ENCODE data around the gene TCEAL2.
A peak's percentile ranks its signal among the peaks of the same experiment; 100 is the strongest.
"Not testable (repeated sequence)": the region's sequence is repeated elsewhere in the genome, so short reads cannot be mapped to it uniquely, and the experiment has no call there.

The TCEAL2 gene

GRCh38 chrX:102125436-102125835, at the start of gene TCEAL2:
Gene TCEAL2 (plus strand): TSS chrX:102125679. CDS start chrX:102126831, 1,152 bp downstream.
- peak; percentile 11 for DNase-seq (ENCODE audit: low read depth)

DNA sequence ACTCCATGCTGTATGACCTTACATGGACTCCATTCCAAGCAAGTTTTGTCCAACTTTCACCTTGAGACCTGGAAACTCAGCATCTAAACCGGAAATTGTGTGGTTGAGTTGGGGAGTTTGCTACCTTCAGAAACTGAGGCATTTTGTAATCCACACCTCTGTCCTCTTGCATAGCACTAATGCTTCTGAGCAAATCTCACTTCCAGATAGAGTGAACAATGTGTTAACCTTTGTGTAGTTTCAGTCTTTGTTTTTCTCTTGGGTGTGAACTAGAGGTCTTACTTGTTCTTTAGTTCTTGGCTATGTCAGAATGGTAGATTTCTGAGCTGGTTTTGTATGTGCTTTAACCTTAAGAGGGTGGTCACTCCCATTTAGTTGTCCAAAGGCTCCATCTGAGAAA, 48.1 kb upstream of the TCEAL2 start:
- DNase-seq (ENCODE audit: low read depth): no peak

GRCh38 chrX:102085706-102086105, 39.8 kb upstream of the TCEAL2 start:
- DNase-seq (ENCODE audit: low read depth): no peak

- no peak for DNase-seq (ENCODE audit: low read depth)
These were observed 12.1 kb upstream of the TCEAL2 start for GRCh38 chrX:102113367-102113766.

GRCh38 chrX:102115748-102116147, 9.7 kb upstream of the TCEAL2 start:
- no peak for DNase-seq (ENCODE audit: low read depth)

DNA sequence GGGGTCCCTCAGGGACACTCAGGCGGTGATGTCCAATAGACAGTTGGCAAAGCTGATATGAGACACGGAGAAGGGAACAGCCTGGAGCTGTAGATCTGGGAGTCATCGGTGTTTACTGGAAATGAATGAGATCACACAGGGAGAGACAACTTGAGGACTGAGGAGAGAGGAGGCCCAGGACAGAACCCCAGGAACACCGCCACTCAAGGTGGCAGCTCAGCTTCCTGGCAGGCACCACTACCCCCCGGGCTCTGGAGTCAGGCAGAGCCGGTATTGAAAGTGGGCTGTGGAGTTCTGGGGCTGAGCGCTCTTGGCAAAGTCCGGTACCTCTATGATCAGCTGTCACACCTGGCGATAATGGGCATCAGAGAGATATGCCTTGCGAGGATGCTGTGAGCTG, 465 bp upstream of the TCEAL2 start:
- not testable (repeated sequence) for DNase-seq (ENCODE audit: low read depth)

DNA sequence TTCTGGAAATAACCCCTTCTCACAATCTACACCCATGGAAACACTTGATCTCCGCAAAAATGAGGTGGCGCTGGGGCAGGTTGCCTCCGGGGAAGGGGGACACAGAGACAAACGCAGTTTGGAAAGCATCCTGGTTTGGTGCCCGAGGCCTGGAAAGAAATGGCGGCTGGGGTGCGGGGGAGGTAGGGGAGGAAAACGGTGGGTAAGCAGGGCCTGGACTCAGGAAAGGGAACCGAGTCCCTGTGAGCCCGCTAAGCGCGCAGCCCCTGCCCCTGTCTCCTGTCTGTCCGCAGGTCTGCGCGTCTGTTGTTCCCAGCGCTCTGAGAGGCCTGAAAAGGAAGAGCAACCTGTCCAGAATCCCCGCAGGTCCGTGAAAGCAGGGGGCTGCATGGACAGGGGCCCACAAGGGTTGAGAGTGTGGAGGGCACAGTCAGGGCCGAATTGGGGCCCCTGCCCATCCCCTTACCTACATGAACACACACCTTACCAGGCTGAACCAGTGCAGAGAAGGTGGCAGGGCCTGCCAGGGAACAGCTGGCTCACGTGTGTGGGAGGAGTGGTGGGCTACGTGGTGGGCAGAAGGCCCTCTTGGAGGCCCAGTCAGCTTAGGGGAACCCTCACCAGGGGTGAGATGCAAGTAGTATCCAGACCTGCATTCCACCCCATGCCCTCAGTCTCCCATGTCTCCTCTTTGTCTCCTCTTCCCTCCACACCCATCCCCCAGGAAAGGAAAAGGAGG, 770 bp downstream of the TCEAL2 start:
- DNase-seq (ENCODE audit: low read depth): not testable (repeated sequence)

- DNase-seq (ENCODE audit: low read depth): no peak
These were observed 1.4 kb downstream of the TCEAL2 start for GRCh38 chrX:102126863-102127262.

DNA sequence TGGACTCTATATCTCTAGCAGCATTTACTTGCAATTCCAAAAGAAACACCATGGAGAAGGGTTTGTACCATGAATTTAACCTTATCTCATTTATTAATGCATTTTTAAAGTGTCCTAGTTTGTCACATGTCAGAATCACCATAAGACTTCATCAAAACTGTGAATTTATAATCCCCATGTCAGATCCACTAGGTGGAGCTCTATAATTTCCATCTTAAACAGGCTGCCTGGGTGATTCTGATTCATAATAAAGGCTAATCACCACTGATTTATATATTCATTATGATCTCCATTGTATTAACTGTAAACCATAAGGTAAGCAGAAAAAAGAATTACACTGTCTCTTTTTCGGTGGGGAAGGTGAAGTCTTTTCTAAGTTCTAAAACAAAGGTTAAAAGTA, 4.0 kb downstream of the TCEAL2 start:
- DNase-seq (ENCODE audit: low read depth): no peak

DNA sequence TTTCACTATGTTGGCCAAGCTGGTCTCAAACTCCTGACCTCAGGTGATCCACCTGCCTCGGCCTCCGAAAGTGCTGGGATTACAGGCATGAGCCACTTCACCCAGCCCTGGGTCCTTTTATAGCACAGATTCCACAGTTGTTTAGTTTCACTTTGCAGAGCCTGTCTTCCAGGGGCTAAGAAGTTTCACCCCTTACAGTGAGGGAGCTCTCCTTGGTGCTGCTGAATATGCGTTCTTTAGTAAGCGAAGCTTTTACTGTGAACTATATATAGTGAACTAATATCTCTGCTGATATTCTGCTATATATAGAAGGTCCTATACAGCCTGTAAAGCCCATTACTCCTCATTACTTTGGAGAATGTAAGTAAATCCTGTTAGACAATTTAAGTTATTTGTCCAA, 12.6 kb downstream of the TCEAL2 start:
- no peak for DNase-seq (ENCODE audit: low read depth)

GRCh38 chrX:102140876-102141275, 15.4 kb downstream of the TCEAL2 start:
- DNase-seq (ENCODE audit: low read depth): not testable (repeated sequence)

DNA sequence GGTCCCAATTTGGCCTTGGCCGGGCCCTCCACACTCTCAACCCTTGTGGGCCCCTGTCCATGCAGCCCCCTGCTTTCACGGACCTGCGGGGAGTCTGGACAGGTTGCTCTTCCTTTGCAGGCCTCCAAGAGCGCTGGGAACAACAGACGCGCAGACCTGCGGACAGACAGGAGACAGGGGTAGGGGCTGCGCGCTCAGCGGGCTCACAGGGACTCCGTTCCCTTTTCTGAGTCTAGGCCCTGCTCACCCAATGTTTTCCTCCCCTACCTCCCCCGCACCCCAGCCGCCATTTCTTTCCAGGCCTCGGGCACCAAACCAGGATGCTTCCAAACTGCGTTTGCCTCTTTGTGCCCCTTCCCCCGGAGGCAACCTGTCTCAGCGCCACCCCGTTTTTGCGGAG, 16.2 kb downstream of the TCEAL2 start:
- not testable (repeated sequence) for DNase-seq (ENCODE audit: low read depth)

- DNase-seq (ENCODE audit: low read depth): not testable (repeated sequence)
These were observed 16.8 kb downstream of the TCEAL2 start, which contains the start of gene TCEAL6 for GRCh38 chrX:102142274-102142673. Gene TCEAL6 (minus strand): TSS chrX:102142481.

GRCh38 chrX:102154218-102154860, 28.9 kb downstream of the TCEAL2 start:
- DNase-seq (ENCODE audit: low read depth): no peak

GRCh38 chrX:102154900-102155805, 29.7 kb downstream of the TCEAL2 start:
- DNase-seq (ENCODE audit: low read depth): no peak

DNA sequence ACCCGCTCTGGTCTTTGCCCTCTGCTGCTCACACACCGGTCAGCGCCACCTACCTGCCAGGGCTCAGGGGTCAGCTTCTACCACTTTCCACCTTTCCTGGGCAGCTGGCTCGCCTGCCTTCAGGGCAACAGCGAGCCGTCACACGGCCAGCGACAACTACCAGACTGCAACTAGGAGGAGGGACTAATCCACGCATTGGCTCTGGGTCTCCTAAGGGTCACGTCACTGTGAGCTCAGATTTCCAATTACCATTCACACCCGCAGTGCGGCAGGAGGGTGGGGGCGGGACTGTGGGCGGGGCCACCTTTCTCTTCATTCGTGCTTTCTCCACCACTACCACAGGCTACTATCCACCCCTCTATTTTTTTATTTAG, 30.3 kb downstream of the TCEAL2 start, which contains the start of gene BEX5:
Gene BEX5, minus strand, starts transcription at position 172 of the 374 bp plus-strand sequence. CDS start 1,712 bp downstream, outside the sequence.
- DNase-seq (ENCODE audit: low read depth): peak; percentile 34

All from stimulated activated CD4-positive, alpha-beta T cell treated with anti-CD3 and anti-CD28 coated beads, Interleukin-2, amount 100 ng/mL, for 4 hours (primary cell).